H1 (cell line): ENCODE measurements around the gene DRC7. TPM values are rescaled to one million over a fixed set of nuclear protein-coding genes. Genes with fewer than 3 reads are reported as not detected.

Source experiments
- CTCF ChIA-PET: fragments of 300-600 bp; sonication (Branson Sonifier 250); formaldehyde crosslinking; loops from one replicate; lab custom pipeline; 2021; ENCODE audit not compliant: partially characterized antibody; lab: Charles Lee
- POLR2A ChIA-PET: fragments of 300-600 bp; sonication (Branson Sonifier 250); formaldehyde crosslinking; loops from one replicate; lab custom pipeline; 2021; ENCODE audit warnings: inconsistent platforms; ENCODE audit not compliant: partially characterized antibody; lab: Charles Lee
- DNase-seq, 2 experiments: peaks; one replicate each; pipeline versions ENCODE4 v3.0.0 to v3.0.0-alpha.2; 2010 to 2022; ENCODE audit warnings: low spot score in 2 of 2, low read depth in 1 of 2, mixed read lengths in 1 of 2
- FAIRE-seq: peaks from 2 replicates; lab custom pipeline; 2011; peaks lifted over from hg19 to GRCh38; lab: Jason Lieb, UNC
- H2AFZ ChIP-seq: 2 replicates; pipeline ENCODE4 v1.8.1; 2012; ENCODE audit warnings: low read length, inconsistent platforms
- H2AK5ac ChIP-seq: 2 replicates; pipeline ENCODE4 v1.6.1; 2013; ENCODE audit warnings: low read depth, low read length
- H2BK120ac ChIP-seq: replicated peaks from 2 replicates; pipeline ENCODE3; 2013; ENCODE audit warnings: low read depth, low read length, inconsistent platforms
- H2BK12ac ChIP-seq: 2 replicates; pipeline ENCODE4 v1.6.1; 2013; ENCODE audit warnings: low read depth, low read length
- H2BK15ac ChIP-seq: 2 replicates; pipeline ENCODE4 v1.6.1; 2013; ENCODE audit warnings: low read length
- H2BK20ac ChIP-seq: 2 replicates; pipeline ENCODE4 v1.6.1; 2013; ENCODE audit warnings: low read length
- H2BK5ac ChIP-seq: 2 replicates; pipeline ENCODE4 v1.6.1; 2013; ENCODE audit warnings: low read depth, low read length
- H3K14ac ChIP-seq: 2 replicates; pipeline ENCODE4 v1.6.1; 2013; ENCODE audit warnings: inconsistent platforms; ENCODE audit not compliant: insufficient read length
- H3K18ac ChIP-seq: 2 replicates; pipeline ENCODE4 v1.6.1; 2013; ENCODE audit warnings: low read length; ENCODE audit errors: extremely low read depth
- H3K23ac ChIP-seq: 2 replicates; pipeline ENCODE4 v1.6.1; 2013; ENCODE audit warnings: inconsistent platforms; ENCODE audit not compliant: insufficient read length
- H3K23me2 ChIP-seq: 2 replicates; pipeline ENCODE4 v1.6.1; 2013; ENCODE audit warnings: low read depth, low read length
- H3K27ac ChIP-seq: 2 replicates; pipeline ENCODE4 v1.6.1; 2011; ENCODE audit warnings: low read depth, low read length, inconsistent platforms
- H3K27me3 ChIP-seq, 4 experiments: replicated peaks in 1 of 4; 1 replicate in 1 of 4; 2 replicates in 3 of 4; pipeline versions ENCODE4 v1.6.1 to v1.8.1; 2011 to 2013; ENCODE audit warnings: low read length in 3 of 4, mild to moderate bottlenecking in 3 of 4, inconsistent platforms in 2 of 4, mixed read lengths in 2 of 4, moderate library complexity in 1 of 4; ENCODE audit not compliant: control insufficient read depth in 3 of 4, insufficient read depth in 3 of 4; ENCODE audit errors: extremely low read depth in 1 of 4
- H3K36me3 ChIP-seq, 4 experiments: 2 replicates each; pipeline versions ENCODE4 v1.6.1 to v1.8.1; 2011 to 2013; ENCODE audit warnings: mild to moderate bottlenecking in 4 of 4, low read length in 3 of 4, moderate library complexity in 2 of 4, control low read depth in 1 of 4, inconsistent platforms in 1 of 4; ENCODE audit not compliant: insufficient read depth in 4 of 4, control insufficient read depth in 2 of 4
- H3K4ac ChIP-seq: replicated peaks from 2 replicates; pipeline ENCODE3; 2013; ENCODE audit warnings: low read length, low read depth, mixed read lengths, inconsistent platforms; ENCODE audit not compliant: insufficient read length
- H3K4me1 ChIP-seq, 4 experiments: replicated peaks in 1 of 4; 1 replicate in 1 of 4; 2 replicates in 3 of 4; pipeline versions ENCODE4 v1.6.1 to v1.8.1; 2011 to 2013; ENCODE audit warnings: low read length in 3 of 4, inconsistent platforms in 2 of 4, mixed read lengths in 1 of 4; ENCODE audit not compliant: insufficient read depth in 4 of 4, control insufficient read depth in 3 of 4
- H3K4me2 ChIP-seq, 2 experiments: 2 replicates each; pipeline versions ENCODE4 v1.6.1 to v1.8.1; 2011 to 2013; ENCODE audit warnings: low read depth in 2 of 2, low read length in 2 of 2, control low read depth in 1 of 2, inconsistent platforms in 1 of 2, mild to moderate bottlenecking in 1 of 2; ENCODE audit not compliant: insufficient read depth in 1 of 2
- H3K4me3 ChIP-seq, 4 experiments: fragments of 200-600, 300-600 bp in 1 of 4; sonication (generic), shearing (Covaris generic), sonication (Bioruptor Twin) in 1 of 4; 2 replicates each; pipeline versions ENCODE4 v1.5.1 to v1.8.1; 2011 to 2016; ENCODE audit warnings: low read length in 4 of 4, low read depth in 3 of 4, control low read depth in 2 of 4, inconsistent platforms in 2 of 4, mild to moderate bottlenecking in 2 of 4, mixed read lengths in 1 of 4, moderate library complexity in 1 of 4; ENCODE audit not compliant: insufficient read depth in 2 of 4; ENCODE audit errors: extremely low read depth in 1 of 4
- H3K56ac ChIP-seq: replicated peaks from 2 replicates; pipeline ENCODE3; 2013; ENCODE audit warnings: low read depth, mild to moderate bottlenecking, mixed read lengths, low read length, inconsistent platforms; ENCODE audit not compliant: insufficient read length
- H3K79me1 ChIP-seq: 2 replicates; pipeline ENCODE4 v1.6.1; 2013; ENCODE audit warnings: low read depth, low read length, control low read depth
- H3K79me2 ChIP-seq, 2 experiments: 2 replicates each; pipeline versions ENCODE4 v1.6.1 to v1.8.1; 2012 to 2013; ENCODE audit warnings: low read length in 2 of 2, mild to moderate bottlenecking in 2 of 2, inconsistent platforms in 1 of 2; ENCODE audit not compliant: insufficient read depth in 2 of 2, control insufficient read depth in 1 of 2
- H3K9ac ChIP-seq, 4 experiments: replicated peaks in 1 of 4; 1 replicate in 1 of 4; 2 replicates in 3 of 4; pipeline versions ENCODE4 v1.6.1 to v1.8.1; 2011 to 2013; ENCODE audit warnings: low read depth in 3 of 4, low read length in 3 of 4, control low read depth in 2 of 4, mild to moderate bottlenecking in 2 of 4, moderate library complexity in 2 of 4, inconsistent platforms in 1 of 4; ENCODE audit errors: extremely low read depth in 1 of 4
- H3K9me3 ChIP-seq, 2 experiments: 2 replicates each; pipeline versions ENCODE4 v1.6.1 to v1.8.1; 2012 to 2013; ENCODE audit warnings: mild to moderate bottlenecking in 2 of 2, moderate library complexity in 2 of 2, control low read depth in 1 of 2, inconsistent platforms in 1 of 2, low read depth in 1 of 2, low read length in 1 of 2, mixed read lengths in 1 of 2; ENCODE audit not compliant: insufficient read depth in 2 of 2
- H4K20me1 ChIP-seq, 2 experiments: replicated peaks in 1 of 2; 2 replicates each; pipeline versions ENCODE3 to v1.8.1; 2011 to 2013; ENCODE audit warnings: inconsistent platforms in 2 of 2, low read length in 2 of 2, mild to moderate bottlenecking in 1 of 2; ENCODE audit not compliant: insufficient read depth in 2 of 2, control insufficient read depth in 1 of 2
- H4K5ac ChIP-seq: 2 replicates; pipeline ENCODE4 v1.6.1; 2013; ENCODE audit warnings: low read length, low read depth, mixed read lengths, inconsistent platforms; ENCODE audit not compliant: insufficient read length
- H4K8ac ChIP-seq: 2 replicates; pipeline ENCODE4 v1.8.0; 2013; ENCODE audit warnings: mild to moderate bottlenecking, moderate library complexity, low read length, inconsistent platforms; ENCODE audit not compliant: insufficient read depth; ENCODE audit errors: extremely low read depth
- H4K91ac ChIP-seq: replicated peaks from 2 replicates; pipeline ENCODE3; 2013; ENCODE audit warnings: low read length, mixed read lengths, inconsistent platforms; ENCODE audit not compliant: insufficient read length
- BACH1 ChIP-seq: IDR thresholded peaks from 2 replicates; pipeline ENCODE4 v1.6.1; 2012; ENCODE audit warnings: low read length, improper control_type of control experiment
- KDM1A ChIP-seq: fragments of 200-600, 300-600 bp; sonication (generic); IDR thresholded peaks from 2 replicates; pipeline ENCODE4 v1.7.1; 2016; ENCODE audit warnings: mild to moderate bottlenecking, low read length, borderline replicate concordance
- WGBS, 2 experiments: shearing (Covaris generic) in 1 of 2; methylation state at CpG; one replicate each; pipeline versions ENCODE4 v1.1.6 to v1.1.7; 2013 to 2015; ENCODE audit warnings: low lambda C conversion rate in 2 of 2, mixed read lengths in 2 of 2, inconsistent platforms in 1 of 2, low coverage in 1 of 2, missing lambda C conversion rate in 1 of 2; ENCODE audit not compliant: insufficient replicate concordance in 2 of 2, insufficient coverage in 1 of 2, insufficient read length in 1 of 2; ENCODE audit errors: extremely low coverage in 1 of 2, missing lambda C conversion rate in 1 of 2; 5-methylcytosine and 5-hydroxymethylcytosine counted together
- polyA plus RNA-seq, 7 experiments: library from polyadenylated mRNA; depleted of rRNA in 3 of 7; stranded (reverse) in 5 of 7; unstranded in 2 of 7; fragments of >200 nt in 5 of 7; fragments of 200-250 nt in 2 of 7; gene quantifications; 1 replicate in 5 of 7; 2 replicates in 1 of 7; 4 replicates in 1 of 7; pipeline versions ENCODE4 v1.2.1 to v1.2.3, GENCODE V29; 2011 to 2013; ENCODE audit warnings: missing spikeins in 2 of 7, mixed read lengths in 2 of 7
- total RNA-seq: library from RNA; stranded (reverse); fragmentation: NEBNext Ultra II Directional; extraction: Animal tissue kit (Norgen Biotek cat#: 25700); gene quantifications from 2 replicates; pipeline ENCODE4 v1.2.1, GENCODE V29; 2021
- TF ChIP-seq, protein P1 (sequence below): IDR thresholded peaks from 2 replicates; pipeline ENCODE4 v1.6.1; 2012; ENCODE audit warnings: inconsistent platforms

Gene DRC7
- total and polyA plus RNA-seq, 2 of the 8 experiments (the other 6 are each of a cell fraction or from before 2014, with no cell fraction given) = 0.14 TPM; not detected in 1

DNA sequence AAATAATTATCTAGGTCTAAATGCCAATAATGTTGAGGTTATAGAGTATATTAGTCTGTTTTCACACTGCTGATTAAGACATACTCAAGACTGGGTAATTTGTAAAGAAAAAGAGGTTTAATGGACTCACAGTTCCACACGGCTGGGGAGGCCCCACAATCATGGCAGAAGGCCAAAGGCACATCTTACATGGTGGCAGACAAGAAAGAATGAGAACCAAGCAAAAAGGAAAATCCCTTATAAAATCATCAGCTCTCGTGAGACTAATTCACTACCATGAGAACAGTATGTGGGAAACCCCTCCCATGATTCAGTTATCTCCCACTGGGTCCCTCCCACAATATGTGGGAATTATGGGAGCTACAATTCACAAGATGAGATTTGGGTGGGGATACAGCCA lies 38.1 kb downstream of the DRC7 start:
- Histone ChIP-seq H2BK120ac (no peak overlapping the region), H4K91ac (no peak overlapping the region), H4K20me1 (peaks cover 0 to 3% of the 10 kb centered on the region in 2 experiments), H3K27me3 (no peaks in the 10 kb centered on the region; a peak in 1 of 7 replicates), H3K9ac (no peak overlapping the region), H3K4me2 (no peak overlapping the region), H2BK20ac (no peak overlapping the region), H2AK5ac (no peak overlapping the region)
- no peak for TF ChIP-seq BACH1
- TF ChIP-seq KDM1A = no peak
- TF ChIP-seq, protein P1, sequence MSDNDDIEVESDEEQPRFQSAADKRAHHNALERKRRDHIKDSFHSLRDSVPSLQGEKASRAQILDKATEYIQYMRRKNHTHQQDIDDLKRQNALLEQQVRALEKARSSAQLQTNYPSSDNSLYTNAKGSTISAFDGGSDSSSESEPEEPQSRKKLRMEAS = no peak
- TF ChIP-seq, all 59 proteins: peak for 0
- peaks cover 30% of the 10 kb centered on the region; the same call in 1 of the 2 replicates for H3K23me2 ChIP-seq
- H3K9me3 ChIP-seq = no peaks in the 10 kb centered on the region; a peak in 1 of 4 replicates
- H3K56ac ChIP-seq = no peak overlapping the region
- no peak overlapping the region for H2BK5ac ChIP-seq
- no peak overlapping the region for H3K4ac ChIP-seq
- FAIRE-seq (no peak), DNase-seq (no peak)
- no peak overlapping the region for H3K27ac ChIP-seq
- no peak overlapping the region for H3K4me3 ChIP-seq
- no peak overlapping the region for H3K23ac ChIP-seq
- no peak overlapping the region for H2BK15ac ChIP-seq
- H3K14ac ChIP-seq = no peak overlapping the region
- no peaks in the 10 kb centered on the region for H3K79me1 ChIP-seq
- peaks cover 0 to 15% (median 4%) of the 10 kb centered on the region in 4 experiments; a peak in 6 of 7 replicates for H3K4me1 ChIP-seq
- H4K5ac ChIP-seq = no peak overlapping the region
- no peak overlapping the region for H4K8ac ChIP-seq
- H3K79me2 ChIP-seq = no peaks in the 10 kb centered on the region; a peak in 1 of 4 replicates
- 88% methylated on average over 2 of the region's 2 CpGs; no CpG with 5 or more reads in 1 of the 2 experiments for WGBS, 2 experiments
- H2BK12ac ChIP-seq = no peak overlapping the region
- H2AFZ ChIP-seq = no peak overlapping the region
- ChIA-PET CTCF (interaction anchor here (1.3 to 2.4 kb wide), 2 partner anchors 24 to 175 kb away, joined by 5 to 8 read pairs; no protein-coding TSS in a partner anchor), POLR2A (no interaction called here)
- H3K36me3 ChIP-seq = peaks cover 0 to 5% (median 0%) of the 10 kb centered on the region in 4 experiments; a peak in 1 of 8 replicates
- no peak overlapping the region for H3K18ac ChIP-seq
